ENCODE results near the gene TJP3.
A peak's percentile ranks its signal among the peaks of the same experiment; 100 is the strongest.

Gene TJP3

GRCh38 chr19:3768748-3769099 is 60.5 kb downstream of the TJP3 start:
- DNase-seq (ENCODE audit: low spot score) = no peak

- no peak for DNase-seq (ENCODE audit: low spot score)
Measured at GRCh38 chr19:3769494-3769893, 61.3 kb downstream of the TJP3 start.

- peak; percentile 67 for DNase-seq (ENCODE audit: low spot score)
Measured at GRCh38 chr19:3770136-3770999, 62.2 kb downstream of the TJP3 start.

GRCh38 chr19:3771000-3771905 is 63.1 kb downstream of the TJP3 start:
- DNase-seq (ENCODE audit: low spot score) = no peak

GRCh38 chr19:3771906-3772455 is 63.8 kb downstream of the TJP3 start, which contains the start of gene RAX2:
Gene RAX2 (minus strand): TSS chr19:3772228. CDS start chr19:3771742, 486 bp downstream.
- no peak for DNase-seq (ENCODE audit: low spot score)

- DNase-seq (ENCODE audit: low spot score) = no peak
Measured at GRCh38 chr19:3773814-3774515, 65.8 kb downstream of the TJP3 start.

- DNase-seq (ENCODE audit: low spot score) = peak; percentile 42
Measured at GRCh38 chr19:3774621-3775373, 66.6 kb downstream of the TJP3 start.

- no peak for DNase-seq (ENCODE audit: low spot score)
Measured at GRCh38 chr19:3775374-3775711, 67.2 kb downstream of the TJP3 start.

GRCh38 chr19:3775831-3776230 is 67.6 kb downstream of the TJP3 start:
- DNase-seq (ENCODE audit: low spot score) = no peak

- DNase-seq (ENCODE audit: low spot score) = no peak
Measured at GRCh38 chr19:3776479-3777040, 68.4 kb downstream of the TJP3 start.

- DNase-seq (ENCODE audit: low spot score) = no peak
Measured at GRCh38 chr19:3778104-3778867, 70.1 kb downstream of the TJP3 start.

GRCh38 chr19:3778899-3779723 is 70.9 kb downstream of the TJP3 start:
- peak; percentile 31 for DNase-seq (ENCODE audit: low spot score)

- DNase-seq (ENCODE audit: low spot score) = no peak
Measured at GRCh38 chr19:3780786-3781304, 72.7 kb downstream of the TJP3 start.

GRCh38 chr19:3781603-3782002 is 73.4 kb downstream of the TJP3 start:
- DNase-seq (ENCODE audit: low spot score) = no peak

- no peak for DNase-seq (ENCODE audit: low spot score)
Measured at GRCh38 chr19:3782330-3782729, 74.1 kb downstream of the TJP3 start.

GRCh38 chr19:3782903-3783302 is 74.7 kb downstream of the TJP3 start:
- DNase-seq (ENCODE audit: low spot score) = no peak

GRCh38 chr19:3783660-3784584 is 75.7 kb downstream of the TJP3 start:
- peak; percentile 85 for DNase-seq (ENCODE audit: low spot score)

Measured in iPS-NIHi11 (cell line).